ENCODE measurements around the gene ATG10.

The ATG10 gene

DNA sequence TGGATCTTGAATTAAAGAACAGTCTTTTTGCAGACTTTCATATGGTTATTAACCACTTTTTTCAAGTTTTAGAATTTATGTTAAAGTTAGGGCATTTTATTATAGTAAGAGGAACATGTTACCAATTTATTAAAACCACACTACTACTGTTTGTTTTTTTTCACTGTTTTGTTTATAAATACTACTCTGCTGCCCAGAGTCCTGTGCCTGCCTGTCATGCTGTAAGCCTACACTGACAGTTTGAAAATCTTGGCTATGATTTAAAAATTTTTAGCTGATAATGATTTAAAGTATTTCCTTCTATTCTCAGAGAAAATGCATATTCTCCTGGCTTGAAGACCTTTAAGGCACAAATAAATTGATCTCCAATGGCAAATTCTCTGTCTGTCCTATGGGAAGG lies 177.6 kb downstream of the ATG10 start:
- TF ChIP-seq TEAD4 (IDR thresholded peaks at IDR 0.05): no peak
- no peak for TF ChIP-seq YY1 (IDR thresholded peaks at IDR 0.05; ENCODE audit: low read depth)
- TF ChIP-seq REST (IDR thresholded peaks at IDR 0.05; ENCODE audit: low read depth): no peak
- no peak for TF ChIP-seq CREB1 (IDR thresholded peaks at IDR 0.05; ENCODE audit: low read depth)
- TF ChIP-seq NFIC (IDR thresholded peaks at IDR 0.05): no peak
- TF ChIP-seq RAD21 (IDR thresholded peaks at IDR 0.05; ENCODE audit: low read depth): no peak
- TF ChIP-seq EP300 (IDR thresholded peaks at IDR 0.05; ENCODE audit: borderline replicate concordance): no peak
- no peak for TF ChIP-seq ZBTB7A (IDR thresholded peaks at IDR 0.05; ENCODE audit: low read depth)
- TF ChIP-seq CEBPB (IDR thresholded peaks at IDR 0.05): no peak
- no peak for TF ChIP-seq TCF12 (IDR thresholded peaks at IDR 0.05; ENCODE audit: low read depth)
- no peak for TF ChIP-seq TAF1 (IDR thresholded peaks at IDR 0.05; ENCODE audit: low read depth)
- no peak for TF ChIP-seq EGR1 (IDR thresholded peaks at IDR 0.05)
- TF ChIP-seq, protein P1, sequence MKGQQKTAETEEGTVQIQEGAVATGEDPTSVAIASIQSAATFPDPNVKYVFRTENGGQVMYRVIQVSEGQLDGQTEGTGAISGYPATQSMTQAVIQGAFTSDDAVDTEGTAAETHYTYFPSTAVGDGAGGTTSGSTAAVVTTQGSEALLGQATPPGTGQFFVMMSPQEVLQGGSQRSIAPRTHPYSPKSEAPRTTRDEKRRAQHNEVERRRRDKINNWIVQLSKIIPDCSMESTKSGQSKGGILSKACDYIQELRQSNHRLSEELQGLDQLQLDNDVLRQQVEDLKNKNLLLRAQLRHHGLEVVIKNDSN (IDR thresholded peaks at IDR 0.05): no peak
- TF ChIP-seq FOXM1 (IDR thresholded peaks at IDR 0.05; ENCODE audit: borderline replicate concordance, low read depth): no peak
- no peak for TF ChIP-seq MAX (IDR thresholded peaks at IDR 0.05)

DNA sequence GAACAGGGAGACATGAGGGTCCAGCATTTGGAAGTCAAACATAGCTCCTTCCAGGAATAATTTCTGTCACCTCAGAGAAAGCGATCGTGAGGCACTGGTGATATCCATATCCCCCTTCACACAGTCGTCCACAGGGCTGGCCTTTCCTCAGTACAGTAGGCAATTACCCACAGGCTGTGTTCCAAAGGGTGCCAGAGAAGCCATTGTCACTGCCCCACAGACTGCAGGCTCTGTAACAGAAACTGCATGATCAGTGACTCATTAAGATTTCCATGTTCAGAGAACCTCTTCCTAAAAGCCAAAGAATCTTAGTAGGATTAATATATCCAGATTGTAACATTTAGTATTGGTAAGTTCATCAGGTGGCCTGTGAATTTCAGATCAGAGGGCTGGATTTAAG lies 178.7 kb downstream of the ATG10 start:
- no peak for TF ChIP-seq TAF1 (IDR thresholded peaks at IDR 0.05; ENCODE audit: low read depth)
- no peak for TF ChIP-seq TCF12 (IDR thresholded peaks at IDR 0.05; ENCODE audit: low read depth)
- no peak for TF ChIP-seq REST (IDR thresholded peaks at IDR 0.05; ENCODE audit: low read depth)
- no peak for TF ChIP-seq CEBPB (IDR thresholded peaks at IDR 0.05)
- TF ChIP-seq CREB1 (IDR thresholded peaks at IDR 0.05; ENCODE audit: low read depth): no peak

GRCh38 chr5:82151204-82151603 lies 179.4 kb downstream of the ATG10 start:
- TF ChIP-seq TAF1 (IDR thresholded peaks at IDR 0.05; ENCODE audit: low read depth) (no peak), RAD21 (IDR thresholded peaks at IDR 0.05; ENCODE audit: low read depth) (no peak), YY1 (IDR thresholded peaks at IDR 0.05; ENCODE audit: low read depth) (no peak)
- TF ChIP-seq, protein P1 (IDR thresholded peaks at IDR 0.05): no peak

DNA sequence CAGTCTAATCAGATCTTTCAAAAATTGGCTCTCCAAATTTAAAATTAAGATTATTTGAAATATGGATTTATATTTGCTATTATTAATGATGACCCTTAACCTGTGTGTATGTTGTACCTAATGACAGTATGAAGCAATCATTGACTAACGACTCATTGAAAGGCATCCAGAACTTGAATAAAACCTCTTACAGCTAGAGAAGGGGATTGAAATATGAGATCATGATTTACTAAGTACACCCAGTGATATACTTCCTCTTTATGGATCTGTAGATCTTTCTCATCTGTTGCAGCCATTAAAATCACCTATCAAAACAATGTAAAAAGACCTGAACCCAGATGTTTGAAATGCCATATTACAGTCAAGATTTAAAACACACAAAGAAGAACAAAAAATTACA lies 179.8 kb downstream of the ATG10 start:
- TF ChIP-seq EP300 (IDR thresholded peaks at IDR 0.05; ENCODE audit: borderline replicate concordance): no peak
- no peak for TF ChIP-seq RAD21 (IDR thresholded peaks at IDR 0.05; ENCODE audit: low read depth)
- no peak for TF ChIP-seq NFIC (IDR thresholded peaks at IDR 0.05)
- TF ChIP-seq TCF12 (IDR thresholded peaks at IDR 0.05; ENCODE audit: low read depth): no peak
- no peak for TF ChIP-seq TEAD4 (IDR thresholded peaks at IDR 0.05)
- TF ChIP-seq EGR1 (IDR thresholded peaks at IDR 0.05): no peak
- TF ChIP-seq MAX (IDR thresholded peaks at IDR 0.05): no peak
- no peak for TF ChIP-seq CREB1 (IDR thresholded peaks at IDR 0.05; ENCODE audit: low read depth)
- TF ChIP-seq REST (IDR thresholded peaks at IDR 0.05; ENCODE audit: low read depth): no peak
- TF ChIP-seq YY1 (IDR thresholded peaks at IDR 0.05; ENCODE audit: low read depth): no peak
- TF ChIP-seq TAF1 (IDR thresholded peaks at IDR 0.05; ENCODE audit: low read depth): no peak
- TF ChIP-seq ZBTB7A (IDR thresholded peaks at IDR 0.05; ENCODE audit: low read depth): no peak
- no peak for TF ChIP-seq FOXM1 (IDR thresholded peaks at IDR 0.05; ENCODE audit: borderline replicate concordance, low read depth)
- TF ChIP-seq CEBPB (IDR thresholded peaks at IDR 0.05): no peak
- TF ChIP-seq, protein P1 (IDR thresholded peaks at IDR 0.05): no peak
